ENCODE results near the gene STXBP6.

The STXBP6 gene

DNA sequence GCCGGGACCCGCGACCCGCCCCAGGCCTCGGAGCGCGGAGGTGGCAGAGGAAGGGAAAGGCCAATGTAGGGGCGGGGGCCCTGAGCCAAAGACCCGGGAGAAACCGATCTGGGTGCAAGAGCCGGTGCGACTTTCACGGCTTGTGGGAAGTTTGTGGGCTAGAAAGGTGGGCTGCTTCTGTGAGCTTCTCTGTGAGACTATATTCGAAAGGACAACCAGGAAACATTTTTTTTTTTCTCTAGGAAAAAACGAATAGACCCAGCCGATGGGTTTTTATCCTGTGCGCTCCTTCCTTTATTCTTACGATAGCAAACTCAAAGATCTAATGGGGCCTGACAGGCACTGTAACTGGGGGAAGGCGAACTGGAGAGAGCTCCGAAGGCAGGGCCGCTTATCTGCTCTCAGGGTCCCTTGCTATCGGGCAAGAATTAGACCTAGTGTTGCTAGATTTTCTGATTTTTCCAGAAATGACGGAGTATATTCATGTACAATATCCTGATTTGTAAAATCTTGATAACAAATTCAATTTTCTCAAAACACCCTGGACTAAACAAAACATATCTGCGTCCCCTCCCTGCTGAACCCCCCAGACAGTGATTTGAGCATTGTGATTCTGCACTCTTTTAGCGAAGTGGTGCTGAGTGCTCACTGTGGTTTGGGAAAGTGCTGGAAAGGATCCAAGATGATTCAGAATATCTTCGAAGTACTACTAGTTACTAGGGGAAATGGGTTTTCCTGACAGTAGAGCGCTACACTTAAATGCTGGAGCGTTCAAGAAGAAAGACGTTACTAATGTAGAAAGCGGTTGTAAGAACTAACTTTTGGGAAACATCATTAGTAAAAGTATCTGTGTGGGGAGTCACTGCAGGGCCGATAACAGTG lies 563 bp upstream of the STXBP6 start:
- no peak for DNase-seq

DNA sequence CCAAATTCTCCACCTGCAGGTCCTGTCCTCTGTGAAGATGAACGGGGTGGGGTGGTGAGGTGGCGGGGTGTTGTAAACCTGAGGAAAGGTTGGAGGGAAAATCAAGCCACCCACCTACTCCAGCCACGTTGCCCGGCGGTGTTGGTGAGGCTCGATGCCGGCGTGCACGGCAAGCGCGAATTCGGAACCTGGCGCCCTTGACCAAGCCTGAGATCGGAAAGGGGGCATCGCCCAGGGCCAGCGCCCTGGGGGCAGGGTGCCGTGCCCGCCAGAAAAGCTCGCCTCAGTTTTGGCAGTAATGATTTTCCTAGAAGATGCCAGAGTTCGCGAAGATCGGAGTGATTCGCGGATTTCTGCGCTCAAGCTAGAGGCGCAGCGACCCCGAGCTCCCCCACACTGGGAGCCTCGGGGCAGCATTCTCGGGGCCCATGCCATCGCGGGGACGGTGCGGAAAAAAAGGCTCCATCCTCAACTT lies 817 bp downstream of the STXBP6 start:
- no peak for DNase-seq

DNA sequence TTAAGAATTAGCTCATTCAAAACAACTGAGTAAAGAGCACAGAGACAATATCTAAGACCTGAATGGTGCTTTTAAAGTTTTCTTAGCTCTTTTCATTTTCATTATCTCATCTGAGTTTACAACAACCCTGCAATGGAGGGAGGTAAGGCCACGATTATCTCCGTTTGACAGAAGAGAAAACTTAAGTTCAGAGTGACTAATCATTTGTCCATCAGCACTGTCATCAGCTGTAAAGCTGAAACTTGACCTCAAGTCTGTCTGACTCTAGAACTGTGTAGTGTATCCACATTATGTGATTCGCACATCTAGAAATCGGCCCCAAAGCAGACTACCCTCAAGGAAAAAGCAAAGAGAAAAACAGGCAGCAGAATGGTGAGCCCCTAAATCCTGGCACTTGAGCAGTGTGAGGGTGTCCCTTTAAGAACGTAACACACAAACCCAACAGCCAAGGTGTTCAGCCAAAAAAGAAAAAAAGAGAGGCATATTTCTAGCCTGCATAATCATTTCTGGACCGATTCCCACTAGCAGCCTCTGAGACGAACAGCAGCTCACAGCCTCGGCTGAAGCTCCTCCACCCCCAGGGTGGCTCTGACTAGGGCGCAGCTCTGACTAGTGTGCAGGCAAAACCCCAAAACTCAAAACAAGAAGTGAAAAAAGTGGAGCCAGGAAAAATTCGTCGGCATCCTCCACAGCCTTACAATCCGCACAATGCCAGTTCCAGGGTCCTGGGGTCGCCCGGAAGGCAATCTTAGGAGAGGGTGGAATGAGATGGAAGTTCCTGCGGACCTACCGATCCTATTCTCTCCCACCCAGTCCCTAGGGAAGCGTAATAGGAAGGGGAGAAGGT lies 1.6 kb downstream of the STXBP6 start:
- no peak for DNase-seq

DNA sequence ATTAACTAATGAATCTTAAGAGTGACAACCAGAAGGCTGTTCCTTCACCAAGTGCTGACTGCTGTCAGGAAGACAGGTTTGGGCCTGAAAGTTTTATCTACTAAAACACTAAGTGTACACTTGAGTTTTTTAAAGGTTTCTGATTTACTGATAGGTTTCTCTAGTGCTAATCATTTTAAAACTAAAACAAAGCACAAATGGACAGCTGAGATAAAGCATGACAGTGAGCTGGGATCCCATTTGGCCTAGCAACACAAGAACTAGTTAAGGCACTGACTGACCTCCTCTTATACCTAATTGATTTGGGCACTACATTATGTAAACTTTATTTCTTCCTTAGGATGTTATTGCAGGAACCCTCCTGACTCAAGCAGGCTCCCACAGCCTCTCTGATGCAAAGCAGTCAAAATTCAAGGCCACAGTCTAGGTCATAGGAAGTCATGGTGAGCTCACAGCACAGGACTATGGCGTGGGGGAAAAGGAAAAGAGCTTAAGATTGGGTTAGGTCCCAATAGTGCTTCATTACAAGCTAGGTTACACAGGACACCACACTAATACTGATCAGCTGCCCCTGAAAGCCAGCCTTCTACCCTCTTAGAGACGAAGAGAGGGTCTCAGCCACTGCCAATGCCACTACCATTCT lies 3.5 kb downstream of the STXBP6 start:
- DNase-seq, result no peak

DNA sequence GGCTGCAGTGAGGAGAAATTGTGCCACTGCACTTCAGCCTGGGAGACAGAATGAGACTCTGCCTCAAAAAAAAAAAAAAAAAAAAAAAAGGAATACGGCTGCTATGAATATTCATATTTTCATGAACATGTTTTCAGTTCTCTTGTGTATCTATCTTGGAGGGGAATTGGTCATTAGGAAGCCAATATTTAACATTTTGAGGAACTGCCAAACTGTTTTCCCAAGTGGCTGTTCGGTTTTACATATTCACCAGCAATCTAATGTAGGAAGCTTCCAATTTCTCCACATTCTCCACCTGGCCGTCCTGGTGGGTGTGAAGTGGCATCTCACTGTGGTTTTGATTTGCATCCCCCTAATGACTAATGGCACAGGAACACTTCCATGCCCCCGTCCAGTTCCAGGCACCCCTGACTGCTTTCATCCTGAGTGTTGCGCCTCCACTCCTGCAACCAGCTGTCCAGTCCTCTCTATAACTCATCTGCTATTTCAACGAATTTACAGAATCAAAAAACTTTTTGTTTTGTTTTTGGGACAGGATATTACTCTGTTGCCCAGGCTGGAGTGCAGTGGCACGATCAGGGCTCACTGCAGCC lies 5.7 kb downstream of the STXBP6 start:
- DNase-seq, result no peak

DNA sequence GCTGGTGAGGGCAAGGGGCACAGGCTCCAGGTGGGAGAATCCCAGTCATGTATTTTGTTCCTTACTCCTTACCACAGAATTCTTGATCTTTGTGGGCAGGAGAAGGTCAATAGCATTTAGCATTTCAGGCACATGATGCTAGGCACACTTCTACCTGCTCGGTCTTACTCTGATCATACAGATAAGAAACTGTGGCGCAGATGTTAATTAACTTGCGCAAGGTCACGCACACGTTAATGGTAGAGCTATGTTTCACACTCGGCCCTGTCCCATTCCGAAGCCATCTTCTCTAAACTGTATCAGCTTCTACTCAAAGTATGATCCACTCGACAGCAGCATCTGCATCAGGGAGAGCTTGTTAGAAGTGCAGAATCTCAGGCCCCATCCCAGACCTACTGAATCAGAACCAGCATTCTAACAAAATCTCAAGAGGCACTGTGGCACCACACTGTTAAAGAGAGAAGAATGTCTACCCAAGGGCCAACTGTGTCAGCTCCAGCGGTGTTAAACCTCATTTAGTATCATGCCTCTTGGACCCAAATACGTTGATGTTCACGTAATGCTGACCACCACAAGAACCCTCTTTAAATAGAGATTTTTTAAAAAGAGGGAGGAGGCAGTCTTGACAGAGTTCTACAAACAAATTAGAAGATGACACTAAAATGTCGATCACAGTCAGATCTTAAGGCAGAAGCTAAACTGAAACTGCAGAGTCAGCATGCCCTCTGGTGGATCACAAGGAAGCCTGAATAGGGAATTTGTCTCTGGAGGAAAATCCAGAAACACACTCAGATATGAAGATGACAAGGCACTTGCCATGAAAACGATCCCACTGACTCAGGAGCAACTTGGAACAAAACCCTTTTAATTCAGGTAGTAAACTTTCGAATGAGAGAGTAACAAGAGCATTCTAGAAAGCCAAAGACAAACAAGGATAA lies 7.3 kb downstream of the STXBP6 start:
- DNase-seq, result no peak

DNA sequence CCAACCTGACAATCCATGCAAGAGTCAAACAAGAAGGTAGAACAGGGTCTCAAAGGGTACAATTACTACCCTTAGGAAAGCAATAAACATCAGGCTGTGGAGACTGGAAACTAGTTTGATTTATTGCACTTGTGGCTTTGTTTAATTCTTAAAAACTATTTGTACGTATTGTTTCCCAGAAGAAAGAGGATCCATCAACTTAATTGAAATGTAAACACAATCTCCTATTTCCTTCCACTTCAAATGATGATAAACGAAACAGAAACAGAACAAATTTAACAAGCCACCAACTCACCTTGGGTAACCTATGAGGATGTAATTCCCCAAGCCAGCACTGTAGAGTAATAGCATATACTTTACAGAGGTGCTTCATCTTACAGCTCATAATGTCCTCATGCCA lies 8.0 kb downstream of the STXBP6 start:
- no peak for DNase-seq

DNA sequence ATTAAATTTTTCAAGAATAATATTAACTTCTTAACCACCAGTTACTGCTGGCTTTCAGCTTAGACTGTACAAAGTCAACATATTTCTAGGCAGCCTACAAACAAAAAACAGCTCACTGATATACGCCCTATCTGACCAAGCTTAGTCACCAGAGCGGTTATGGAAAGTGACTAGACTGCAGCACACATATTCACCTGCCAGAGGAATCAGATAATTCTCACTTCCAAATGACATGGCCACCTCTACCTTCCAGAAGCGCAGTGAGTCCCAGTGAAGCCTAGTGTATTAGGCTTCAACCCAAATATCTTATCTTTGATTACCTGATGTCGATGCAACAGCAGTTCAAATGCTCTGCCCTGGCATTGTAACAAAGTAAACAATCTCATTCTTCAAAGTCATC lies 8.5 kb downstream of the STXBP6 start:
- DNase-seq, result no peak

DNA sequence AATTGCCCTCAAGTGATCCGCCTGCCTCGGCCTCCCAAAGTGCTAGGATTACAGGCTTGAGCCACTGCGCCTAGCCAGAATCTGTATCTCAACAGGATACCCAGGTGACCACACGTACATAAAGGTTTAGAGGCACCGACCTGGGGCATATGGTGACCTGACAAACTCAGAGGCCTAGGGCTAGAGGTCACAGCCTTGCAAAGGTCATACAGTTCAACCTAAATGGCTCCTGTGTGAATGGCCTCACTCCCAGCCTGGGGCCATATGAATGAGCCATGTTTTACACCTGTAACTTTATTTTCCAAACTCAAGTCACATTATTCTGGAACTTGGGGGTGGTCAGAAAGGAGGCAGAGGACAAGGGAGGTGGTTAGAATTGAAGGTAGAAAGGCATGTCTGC lies 10.0 kb downstream of the STXBP6 start:
- DNase-seq, result no peak

DNA sequence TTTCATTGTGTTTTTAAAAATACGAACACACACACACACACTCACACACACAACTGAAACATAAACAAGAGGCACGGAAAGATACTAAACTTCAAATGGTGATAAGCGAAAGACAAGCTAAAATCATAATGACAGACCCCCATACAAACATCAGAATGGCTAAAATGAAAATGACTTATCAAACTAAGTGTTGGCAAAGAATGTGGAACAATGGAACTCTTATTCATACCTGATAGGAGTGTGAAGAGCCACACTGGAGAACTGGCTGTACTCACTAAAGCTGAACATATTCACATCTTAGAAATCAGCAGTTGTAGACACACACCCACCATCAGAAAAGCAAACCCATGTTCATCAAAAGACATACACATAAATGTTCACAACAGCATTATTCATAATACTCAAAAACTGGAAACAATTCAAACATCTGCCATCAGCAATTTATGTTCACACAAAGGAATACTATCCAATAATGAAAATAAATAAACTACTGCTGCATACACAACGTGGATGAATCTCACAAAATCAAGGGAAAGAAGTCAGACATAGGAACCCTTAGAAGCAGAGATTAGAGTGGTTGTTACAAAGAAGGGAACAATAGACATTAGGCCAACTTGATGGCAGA lies 11.8 kb downstream of the STXBP6 start:
- DNase-seq, result no peak

DNA sequence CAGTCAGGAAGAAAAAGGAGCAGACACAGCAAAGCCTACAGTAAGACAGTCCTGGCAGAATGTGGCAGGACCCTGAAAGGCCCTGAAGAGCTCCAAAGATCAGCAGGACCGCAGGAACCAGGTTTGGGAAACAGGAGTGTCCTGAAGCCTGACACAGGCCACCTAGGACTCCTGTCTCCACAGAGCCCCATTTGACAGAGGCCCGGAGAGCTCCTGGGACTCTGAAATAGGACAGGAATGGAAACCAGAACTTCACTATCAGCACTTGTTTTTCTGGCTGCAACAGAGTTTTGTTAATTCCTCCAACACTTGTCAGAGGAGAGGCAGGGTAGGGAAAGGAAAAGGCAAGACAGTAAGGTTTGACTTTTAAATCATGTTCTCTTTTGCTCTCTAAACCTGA lies 12.9 kb downstream of the STXBP6 start:
- DNase-seq, result no peak

DNA sequence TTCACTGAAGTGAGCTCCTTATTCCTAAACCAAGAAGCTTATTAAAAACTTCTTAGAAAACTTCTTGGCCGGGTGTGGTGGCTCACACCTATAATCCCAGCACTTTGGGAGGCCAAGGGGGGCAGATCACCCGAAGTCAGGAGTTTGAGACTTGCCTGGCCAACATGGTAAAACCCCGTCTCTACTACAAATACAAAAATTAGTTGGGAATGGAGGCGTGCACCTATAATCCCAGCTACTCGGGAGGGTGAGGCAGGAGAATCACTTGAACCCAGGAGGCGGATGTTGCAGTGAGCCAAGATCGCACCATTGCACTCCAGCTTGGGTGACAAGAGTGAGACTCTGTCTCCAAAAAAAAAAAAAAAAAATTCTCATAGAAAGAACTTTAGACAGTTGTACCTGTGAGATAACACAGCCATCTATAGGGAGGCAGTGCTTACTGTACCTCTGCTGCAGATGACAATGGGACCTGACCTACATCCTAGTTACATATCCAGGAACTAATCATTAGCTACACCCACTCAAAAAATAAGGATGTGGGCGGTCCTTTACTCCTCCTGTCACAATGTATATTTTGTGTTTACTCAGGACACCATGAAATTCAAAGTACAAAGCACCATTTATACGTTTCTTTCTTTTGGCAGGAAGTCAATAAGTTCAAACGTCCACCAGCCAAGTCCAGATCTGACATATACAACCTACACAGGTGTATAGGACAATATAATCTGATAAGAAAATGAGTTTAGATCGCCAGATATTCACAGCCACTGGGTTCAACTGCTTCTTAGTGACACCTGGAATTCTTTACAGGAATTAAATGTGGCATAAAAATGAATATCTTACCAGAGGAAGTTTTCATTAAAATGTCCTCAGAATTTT lies 14.9 kb downstream of the STXBP6 start:
- DNase-seq, result no peak

DNA sequence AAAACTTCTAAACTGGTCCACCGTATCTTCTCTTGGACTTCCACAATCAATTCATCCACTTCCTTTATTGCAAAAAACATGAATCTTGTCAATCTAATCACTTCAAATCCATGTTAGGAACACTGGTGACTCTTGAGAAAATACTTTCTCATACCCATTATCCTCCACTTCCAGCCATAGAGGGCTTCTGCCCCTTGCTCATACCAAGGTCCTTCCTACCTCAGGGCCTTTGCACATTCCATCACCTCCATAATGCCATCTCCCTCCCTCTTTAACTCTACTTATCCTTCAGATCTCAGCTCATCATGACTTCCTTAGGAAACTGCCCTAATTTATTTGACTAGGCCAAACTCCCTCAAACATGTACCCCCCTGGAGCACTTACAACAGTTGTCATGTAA lies 16.6 kb downstream of the STXBP6 start:
- no peak for DNase-seq

DNA sequence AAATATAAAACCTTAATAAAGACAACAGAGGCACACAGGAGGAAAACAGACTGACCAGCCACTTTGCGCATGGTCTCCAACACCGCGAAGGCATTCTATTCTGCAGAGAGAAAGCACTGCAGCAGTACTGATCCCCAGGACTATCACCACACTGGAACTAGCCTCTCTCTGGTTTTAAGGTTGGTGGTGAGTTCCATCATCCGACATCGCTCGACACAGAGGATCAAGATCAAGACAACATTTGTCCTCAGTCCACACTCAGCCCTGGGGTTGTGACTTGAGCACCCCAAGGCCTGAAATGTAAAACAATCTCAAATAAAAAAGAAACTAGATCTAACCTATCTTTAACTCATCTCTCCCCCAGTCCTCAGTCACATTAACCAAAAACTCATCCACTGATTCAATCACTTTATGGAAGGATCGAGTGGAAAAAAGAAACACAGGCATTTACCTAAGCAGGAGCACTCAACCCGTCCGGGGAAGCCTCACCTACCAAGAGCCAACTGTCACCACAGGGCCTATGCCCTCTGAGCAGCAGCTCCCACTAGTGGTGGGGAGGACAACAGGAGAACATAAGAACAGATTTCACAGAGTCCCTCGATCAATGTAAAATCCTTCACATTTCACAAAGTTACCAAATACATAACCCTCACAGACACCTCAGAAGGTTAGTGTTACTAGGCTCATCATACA lies 17.7 kb downstream of the STXBP6 start:
- DNase-seq, result peak; percentile 16

DNA sequence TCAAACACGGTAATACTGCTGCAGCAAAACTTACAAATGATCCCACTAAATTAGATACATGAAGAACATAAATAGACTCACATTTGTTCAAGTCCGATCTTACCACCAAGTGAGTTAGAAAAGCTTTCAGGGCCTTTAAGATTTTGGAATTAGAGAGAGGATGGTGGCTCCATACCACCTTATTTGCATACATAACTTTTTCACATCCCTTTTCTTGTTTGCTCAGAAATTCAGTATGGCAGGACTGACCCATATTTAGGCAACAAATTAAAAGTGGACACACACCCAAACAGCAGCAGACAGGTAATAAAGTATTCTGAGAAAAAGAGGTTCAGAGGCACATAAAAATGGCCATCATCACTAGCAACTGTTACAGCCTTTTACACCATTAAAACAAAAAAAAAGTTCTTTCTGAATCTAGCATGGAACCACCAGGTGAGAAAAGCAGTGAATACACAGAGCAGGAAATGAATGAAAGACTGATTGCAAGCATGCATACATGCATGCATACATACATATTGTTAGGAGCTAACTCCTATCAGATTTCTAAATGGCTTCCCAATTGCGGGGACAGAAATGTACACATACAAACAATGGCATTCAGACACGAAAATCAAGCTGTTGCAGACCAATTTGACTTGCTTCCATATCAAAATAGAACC lies 23.3 kb downstream of the STXBP6 start:
- DNase-seq, result no peak

DNA sequence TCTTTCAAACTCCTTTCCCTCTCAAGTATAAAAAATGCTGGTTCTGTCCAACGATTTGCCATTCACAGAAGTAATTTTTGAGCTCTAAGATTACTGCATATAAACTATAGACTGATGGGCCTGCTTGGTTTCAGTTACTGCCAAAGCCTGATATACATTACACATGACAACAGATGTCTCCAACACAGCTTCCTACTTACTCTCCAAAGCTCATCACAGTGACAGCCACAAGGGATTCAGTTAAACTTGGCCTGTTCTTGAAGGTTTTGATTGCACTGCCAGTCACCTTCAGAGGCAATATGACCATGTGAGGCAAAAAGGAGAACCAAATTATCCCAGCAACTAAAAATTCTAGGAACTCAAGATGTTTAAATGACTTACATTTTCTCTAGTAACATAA lies 30.1 kb downstream of the STXBP6 start:
- no peak for DNase-seq

DNA sequence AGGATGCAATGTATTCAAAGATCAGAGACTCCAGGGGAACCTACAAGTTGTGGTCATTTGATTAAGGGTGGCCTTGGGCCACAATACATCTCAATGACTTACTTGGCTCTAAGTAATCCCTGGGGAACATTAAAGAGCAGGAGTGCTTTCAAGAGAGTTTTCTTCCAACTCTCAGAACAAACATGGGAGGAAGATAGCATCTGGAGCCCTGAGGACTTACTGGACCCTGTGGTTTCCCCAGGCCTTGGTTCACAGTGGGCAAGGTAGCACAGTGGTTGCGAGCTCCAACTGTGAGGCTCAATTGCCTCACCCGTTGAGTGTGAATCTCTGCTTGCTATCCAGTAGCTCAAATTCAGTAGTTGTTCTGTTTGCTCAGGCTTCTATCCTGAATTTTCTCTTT lies 32.4 kb downstream of the STXBP6 start:
- DNase-seq, result no peak

DNA sequence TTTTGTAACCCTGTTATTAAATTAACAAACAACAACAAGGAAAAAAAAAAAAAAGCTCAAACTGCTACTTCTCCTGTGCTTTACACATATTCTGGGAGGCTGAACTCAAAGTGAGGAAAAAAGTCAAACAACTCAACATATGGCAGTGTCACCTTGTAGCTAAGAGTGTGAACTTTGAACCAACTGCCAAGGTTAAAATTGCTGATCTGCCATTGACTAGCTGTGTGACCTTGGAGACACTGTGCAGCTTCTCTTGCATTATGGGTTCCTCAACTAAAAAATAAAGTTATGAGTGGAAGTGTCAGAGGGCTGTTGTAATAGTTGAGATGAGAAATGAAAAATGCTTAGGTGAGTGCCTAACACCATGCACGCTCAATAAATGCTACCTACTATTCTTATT lies 34.2 kb downstream of the STXBP6 start:
- DNase-seq, result no peak

DNA sequence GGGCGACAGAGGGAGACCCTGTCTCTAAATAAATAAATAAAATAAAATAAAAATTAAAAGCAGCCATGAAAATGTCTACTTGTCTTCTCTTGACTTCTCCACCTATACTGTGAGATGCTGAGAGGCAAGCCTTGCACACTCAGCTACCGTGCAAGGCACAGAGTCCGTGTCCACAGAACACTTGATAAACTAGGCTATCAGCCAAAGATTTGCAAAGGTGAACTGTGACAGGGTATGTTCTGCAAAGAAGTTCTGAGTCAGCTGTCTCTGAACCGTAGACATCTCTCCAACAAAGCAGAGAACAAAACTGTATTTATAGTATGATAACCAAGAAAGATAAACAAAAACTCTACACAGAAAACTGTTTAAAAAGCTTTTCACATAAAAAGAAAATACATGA lies 35.5 kb downstream of the STXBP6 start:
- DNase-seq, result no peak

Data from CD4-positive, alpha-beta T cell treated with Interleukin-12 subunit alpha and Interleukin-12 subunit beta, for 1 hour (primary cell).